SH-SY5Y (cell line): Measurements from ENCODE around the gene ZBTB7C.

ENCODE experiments used
- GATA2 ChIP-seq: IDR thresholded peaks from 2 replicates; pipeline ENCODE4 v1.6.1; 2011; ENCODE audit warnings: mild to moderate bottlenecking, low read depth, low read length
- GATA3 ChIP-seq: IDR thresholded peaks from 2 replicates; pipeline ENCODE4 v1.6.1; 2011; ENCODE audit warnings: low read depth, mild to moderate bottlenecking, low read length, moderate library complexity

Gene ZBTB7C

DNA sequence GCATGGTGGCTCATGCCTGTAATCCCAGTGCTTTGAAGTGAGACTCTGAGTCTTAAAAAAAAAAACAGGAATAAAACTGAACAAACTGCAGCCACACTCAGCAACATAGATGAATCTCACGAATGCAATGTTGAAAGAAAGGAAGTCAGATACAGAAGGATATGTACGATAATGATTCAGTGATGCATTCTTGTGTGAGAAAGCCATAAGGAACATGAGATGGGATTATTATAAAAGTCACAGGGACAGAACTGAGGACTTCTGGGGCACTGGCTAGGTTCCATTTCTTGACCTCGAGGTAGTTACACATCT lies 421.8 kb downstream of the ZBTB7C start:
- TF ChIP-seq GATA2 (no peak), GATA3 (no peak)

- TF ChIP-seq GATA3 (no peak), GATA2 (no peak)
Measured at GRCh38 chr18:47986620-47987387, 422.4 kb downstream of the ZBTB7C start.

DNA sequence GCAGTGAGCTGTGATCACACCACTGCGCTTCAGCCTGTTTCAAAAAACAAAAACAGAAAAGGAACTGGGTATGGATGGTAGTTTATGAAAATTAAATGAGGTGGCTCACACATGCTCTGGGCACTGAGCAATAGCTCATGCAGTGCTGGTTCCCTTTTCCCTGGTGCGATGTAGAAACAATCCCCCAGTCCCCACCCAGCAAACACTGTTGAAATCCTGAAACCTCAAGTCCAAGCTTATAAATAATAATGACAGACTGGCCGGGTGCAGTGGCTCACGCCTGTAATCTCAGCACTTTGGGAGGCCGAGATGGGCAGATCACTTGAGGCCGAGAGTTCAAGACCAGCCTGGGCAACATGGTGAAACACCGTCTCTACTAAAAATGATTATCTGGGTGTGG lies 423.3 kb downstream of the ZBTB7C start:
- TF ChIP-seq GATA3 (no peak), GATA2 (no peak)

DNA sequence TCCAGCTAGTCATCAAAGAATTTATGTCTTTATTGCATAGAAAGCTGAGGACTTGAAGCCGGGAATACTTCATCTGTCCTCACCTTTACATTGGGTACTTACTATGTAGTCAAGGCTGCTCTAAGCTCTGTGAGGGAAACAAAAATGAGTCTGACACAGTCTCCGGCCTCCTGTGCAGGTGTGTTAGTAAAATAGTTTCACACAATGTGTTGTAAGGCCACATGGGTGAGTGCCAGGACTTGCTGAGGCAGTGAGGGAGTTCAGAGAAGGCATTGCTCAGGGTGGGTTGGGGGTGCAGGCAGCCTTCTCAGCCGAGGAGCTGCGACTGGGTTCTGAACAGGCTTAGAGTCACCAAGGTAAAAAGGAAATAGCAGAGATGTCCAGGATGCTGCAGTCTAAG lies 424.2 kb downstream of the ZBTB7C start:
- TF ChIP-seq GATA2 (no peak), GATA3 (no peak)

- TF ChIP-seq GATA2 (no peak), GATA3 (no peak)
Measured at GRCh38 chr18:47983946-47984345, 425.2 kb downstream of the ZBTB7C start.

- TF ChIP-seq GATA3 (no peak), GATA2 (no peak)
Measured at GRCh38 chr18:47983055-47983454, 426.1 kb downstream of the ZBTB7C start.

GRCh38 chr18:47981830-47982229 lies 427.4 kb downstream of the ZBTB7C start:
- no peak for TF ChIP-seq GATA2
- no peak for TF ChIP-seq GATA3

DNA sequence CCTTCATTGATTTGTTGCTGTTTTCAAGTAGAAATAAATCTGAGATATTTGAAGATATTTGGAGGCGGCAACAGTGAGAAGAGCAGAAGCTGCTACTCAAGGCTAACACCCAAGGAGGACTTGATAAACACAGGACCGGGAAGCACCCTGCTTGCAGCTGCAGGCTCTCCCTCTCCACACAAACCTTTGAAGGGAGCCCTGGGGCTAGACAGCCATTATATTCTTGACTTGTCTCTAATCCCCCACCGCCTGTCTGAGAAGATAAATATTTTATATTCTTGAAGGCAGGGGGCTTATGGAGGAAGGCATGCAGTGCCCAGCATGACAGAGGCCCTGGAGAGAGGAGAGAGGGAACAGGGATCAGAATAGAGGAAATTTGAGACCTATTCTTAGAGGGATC lies 427.9 kb downstream of the ZBTB7C start:
- no peak for TF ChIP-seq GATA3
- TF ChIP-seq GATA2 = no peak

DNA sequence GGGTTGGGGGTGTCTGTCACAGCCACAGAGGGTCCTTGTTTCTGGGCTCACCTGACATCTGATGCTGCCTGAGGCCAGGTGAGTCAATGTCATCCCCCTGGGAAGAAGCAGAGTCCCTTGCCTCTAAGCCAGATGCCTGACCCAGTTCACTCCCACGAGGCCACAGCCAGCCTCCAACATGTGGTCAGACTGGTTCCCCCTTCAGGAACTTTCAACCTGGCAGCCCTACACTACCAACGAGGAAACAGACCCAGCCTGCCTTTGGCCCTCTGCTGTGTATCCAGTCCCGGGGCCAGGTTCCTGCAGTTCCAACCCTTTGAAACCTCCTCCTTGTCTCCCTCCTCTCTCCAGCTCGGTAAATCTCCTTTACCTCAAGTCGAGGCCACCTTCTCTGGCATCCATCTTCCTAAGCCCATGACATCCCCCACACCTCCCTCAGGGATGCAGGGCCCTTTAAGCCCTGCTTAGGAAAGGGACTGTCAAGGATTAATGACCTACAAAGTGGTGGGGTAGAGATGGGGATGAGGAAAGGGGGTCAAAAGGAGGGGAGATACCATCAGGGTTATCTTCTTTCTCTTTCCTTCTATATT lies 429.5 kb downstream of the ZBTB7C start:
- TF ChIP-seq GATA3 (no peak), GATA2 (no peak)

DNA sequence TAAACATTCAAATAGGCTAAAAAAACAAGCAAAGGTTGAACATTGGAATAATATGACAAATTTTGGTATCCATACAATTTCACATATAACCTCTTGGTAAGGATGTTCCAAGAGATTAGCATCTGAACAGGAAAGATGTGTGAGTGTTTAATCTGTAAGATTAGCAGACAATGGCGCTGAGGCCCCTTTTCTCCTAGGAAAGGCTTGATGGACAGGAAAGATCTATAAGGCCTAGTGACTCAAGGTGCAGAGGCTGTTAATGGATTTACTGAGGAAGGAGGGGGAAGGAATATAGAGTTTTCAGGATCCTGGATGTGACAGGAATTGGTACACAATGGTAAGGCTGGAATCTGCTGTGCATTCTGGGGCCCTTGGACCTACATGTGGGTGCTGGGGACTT lies 430.6 kb downstream of the ZBTB7C start:
- TF ChIP-seq GATA3 (no peak), GATA2 (no peak)

- TF ChIP-seq GATA2 = no peak
- TF ChIP-seq GATA3 = no peak
Measured at GRCh38 chr18:47978141-47978540, 431.0 kb downstream of the ZBTB7C start.
